GM18520 (cell line): ENCODE results near the gene ZRANB1.

Experiments
- ATAC-seq: cut with Tn5 transposase; IDR thresholded peaks from one replicate; pipeline ENCODE4 v1.9.1; 2021; ENCODE audit not compliant: unreplicated experiment

Gene ZRANB1

GRCh38 chr10:125033146-125033924 lies 91.4 kb downstream of the ZRANB1 start:
- no peak for ATAC-seq

GRCh38 chr10:125034675-125035074 lies 92.8 kb downstream of the ZRANB1 start:
- no peak for ATAC-seq

GRCh38 chr10:125035136-125035535 lies 93.2 kb downstream of the ZRANB1 start:
- ATAC-seq = no peak

GRCh38 chr10:125035588-125036295 lies 93.8 kb downstream of the ZRANB1 start:
- no peak for ATAC-seq

- no peak for ATAC-seq
Observed at GRCh38 chr10:125037145-125037877, 95.4 kb downstream of the ZRANB1 start.
